CD8-positive, alpha-beta memory T cell (primary cell): ENCODE data around the gene SRMS. TPM values are rescaled to one million over a fixed set of nuclear protein-coding genes. Genes with fewer than 3 reads are reported as not detected.
A peak's percentile ranks its signal among the peaks of the same experiment; 100 is the strongest.

ENCODE experiments used
- CTCF ChIA-PET: fragments of 350-600 bp; sonication (Branson Sonifier 250); formaldehyde crosslinking; loops from one replicate; lab custom pipeline; 2021; ENCODE audit warnings: antibody characterized with exemption; lab: Charles Lee
- POLR2A ChIA-PET: fragments of 350-600 bp; sonication (Branson Sonifier 250); formaldehyde crosslinking; loops from one replicate; lab custom pipeline; 2021; ENCODE audit warnings: antibody characterized with exemption; lab: Charles Lee
- DNase-seq, 5 donors: peaks; one replicate each; pipeline versions ENCODE4 v3.0.0 to v3.0.0-alpha.2; 2020 to 2022; ENCODE audit warnings: mixed read lengths in 1 of 5
- H3K27ac ChIP-seq: one replicate; pipeline ENCODE4 v1.7.0; 2013; ENCODE audit warnings: low read depth, mild to moderate bottlenecking, low read length, moderate library complexity
- H3K27me3 ChIP-seq: 2 replicates; pipeline ENCODE4 v1.7.0; 2013; ENCODE audit warnings: low read length, mild to moderate bottlenecking; ENCODE audit not compliant: insufficient read depth, poor library complexity, severe bottlenecking
- H3K36me3 ChIP-seq: 2 replicates; pipeline ENCODE4 v1.7.0; 2013; ENCODE audit warnings: mild to moderate bottlenecking, low read length, moderate library complexity; ENCODE audit not compliant: insufficient read depth
- H3K4me1 ChIP-seq: 2 replicates; pipeline ENCODE4 v1.7.0; 2013; ENCODE audit warnings: mild to moderate bottlenecking, low read length, moderate library complexity; ENCODE audit not compliant: insufficient read depth
- H3K4me3 ChIP-seq: 2 replicates; pipeline ENCODE4 v1.7.0; 2013; ENCODE audit warnings: mild to moderate bottlenecking, low read length
- H3K9me3 ChIP-seq: 2 replicates; pipeline ENCODE4 v1.7.0; 2013; ENCODE audit warnings: mild to moderate bottlenecking, low read length
- H3K27ac Mint-ChIP-seq, 8 donors: one replicate each; pipeline ENCODE4 v1.8.0; 2020 to 2021; ENCODE audit warnings: mixed read lengths in 8 of 8, mild to moderate bottlenecking in 6 of 8, inconsistent platforms in 3 of 8, moderate library complexity in 3 of 8
- H3K27me3 Mint-ChIP-seq, 2 donors: one replicate each; pipeline ENCODE4 v1.8.0; 2020 to 2021; ENCODE audit warnings: mixed read lengths in 2 of 2, mild to moderate bottlenecking in 1 of 2, moderate library complexity in 1 of 2
- H3K36me3 Mint-ChIP-seq, 3 donors: one replicate each; pipeline ENCODE4 v1.8.0; 2020 to 2021; ENCODE audit warnings: mixed read lengths in 3 of 3, inconsistent platforms in 1 of 3, mild to moderate bottlenecking in 1 of 3
- H3K4me1 Mint-ChIP-seq, 3 donors: one replicate each; pipeline ENCODE4 v1.8.0; 2020 to 2021; ENCODE audit warnings: mixed read lengths in 3 of 3, inconsistent platforms in 1 of 3, mild to moderate bottlenecking in 1 of 3
- H3K4me3 Mint-ChIP-seq, 7 donors: one replicate each; pipeline ENCODE4 v1.8.0; 2020 to 2021; ENCODE audit warnings: mixed read lengths in 7 of 7, mild to moderate bottlenecking in 6 of 7, moderate library complexity in 4 of 7, inconsistent platforms in 2 of 7
- H3K9me3 Mint-ChIP-seq, 5 donors: one replicate each; pipeline ENCODE4 v1.8.0; 2020 to 2022; ENCODE audit warnings: mixed read lengths in 5 of 5, mild to moderate bottlenecking in 3 of 5, moderate library complexity in 2 of 5, inconsistent platforms in 1 of 5
- polyA plus RNA-seq: library from polyadenylated mRNA; unstranded; fragments of 300-500 nt; fragmentation: Illumina TruSeq; gene quantifications from one replicate; pipeline ENCODE4 v1.2.3, GENCODE V29; 2021
- total RNA-seq, 2 experiments: library from RNA; stranded (reverse); gene quantifications; one replicate each; pipeline ENCODE4 v1.2.3, GENCODE V29; 2021

SRMS gene
- total and polyA plus RNA-seq, 3 experiments from 2014 or later, result not detected

DNA sequence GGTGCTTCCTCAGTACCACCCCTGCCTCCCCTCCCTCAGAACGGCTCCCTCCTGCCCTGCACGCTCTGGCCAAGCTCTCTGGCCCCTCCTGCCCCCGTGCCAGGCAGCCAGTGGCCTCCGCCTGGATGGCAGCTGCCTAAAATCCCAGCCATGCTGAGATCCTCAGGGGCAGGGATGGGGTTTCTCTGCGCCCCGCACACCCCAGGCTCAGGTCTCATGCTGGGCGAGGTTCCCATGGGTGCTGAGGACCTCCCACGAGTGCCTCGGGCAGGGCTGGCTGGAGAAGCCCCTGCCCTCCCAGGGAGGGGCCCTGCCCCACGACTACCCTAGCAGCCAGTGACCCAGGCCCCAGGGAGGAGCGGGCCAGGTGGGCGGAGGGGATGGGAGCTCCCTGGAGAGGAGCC, 13.1 kb downstream of the SRMS start:
- no peaks in the 10 kb centered on the region for H3K9me3 Mint-ChIP-seq
- POLR2A ChIA-PET, result interaction anchor here (0.9 kb wide), 1 partner anchor 11 kb away, joined by 3 read pairs; no protein-coding TSS in a partner anchor
- H3K27ac ChIP-seq, result no peak overlapping the region

GRCh38 chr20:63533871-63534393, 13.6 kb downstream of the SRMS start:
- Histone ChIP-seq H3K4me1 (peaks cover 22% of the 10 kb centered on the region), H3K27me3 (no peaks in the 10 kb centered on the region), H3K27ac (no peak overlapping the region), H3K9me3 (no peaks in the 10 kb centered on the region), H3K4me3 (no peak overlapping the region), H3K36me3 (no peaks in the 10 kb centered on the region)
- Mint-ChIP-seq H3K4me1 (peaks cover 3 to 18% (median 5%) of the 10 kb centered on the region in 3 donors), H3K27ac (no peak overlapping the region), H3K36me3 (peaks cover 0 to 1% (median 0%) of the 10 kb centered on the region in 3 donors), H3K9me3 (no peaks in the 10 kb centered on the region), H3K27me3 (peaks cover 0 to 1% of the 10 kb centered on the region in 2 donors), H3K4me3 (no peak overlapping the region)
- ChIA-PET CTCF (interaction anchor here (1.1 kb wide), 1 partner anchor 11 kb away, joined by 3 read pairs; no protein-coding TSS in a partner anchor), POLR2A (interaction anchor here (0.7 to 0.9 kb wide), 2 partner anchors 11 to 265 kb away, joined by 3 read pairs; no protein-coding TSS in a partner anchor)
- peak in 1 of 5 donors; percentile 47 for DNase-seq

More for the DNA sequence above, 13.1 kb downstream of the SRMS start:
- no peaks in the 10 kb centered on the region for H3K36me3 ChIP-seq
- peak in 1 of 5 donors; percentile 46 for DNase-seq
- H3K36me3 Mint-ChIP-seq, result peaks cover 0 to 1% (median 0%) of the 10 kb centered on the region in 3 donors
- no peak overlapping the region for H3K4me3 ChIP-seq
- H3K9me3 ChIP-seq, result no peaks in the 10 kb centered on the region
- peaks cover 23% of the 10 kb centered on the region for H3K4me1 ChIP-seq
- no peak overlapping the region for H3K4me3 Mint-ChIP-seq
- peaks cover 0 to 1% of the 10 kb centered on the region in 2 donors for H3K27me3 Mint-ChIP-seq
- no peak overlapping the region for H3K27ac Mint-ChIP-seq
- H3K27me3 ChIP-seq, result no peaks in the 10 kb centered on the region
- peaks cover 3 to 18% (median 5%) of the 10 kb centered on the region in 3 donors for H3K4me1 Mint-ChIP-seq
- CTCF ChIA-PET, result interaction anchor here (1.1 kb wide), 1 partner anchor 12 kb away, joined by 3 read pairs; no protein-coding TSS in a partner anchor

- POLR2A ChIA-PET, result interaction anchor here (0.7 kb wide), 1 partner anchor 266 kb away, joined by 3 read pairs; no protein-coding TSS in a partner anchor
- Mint-ChIP-seq H3K27ac (no peak overlapping the region), H3K36me3 (peaks cover 0 to 1% (median 0%) of the 10 kb centered on the region in 3 donors), H3K9me3 (no peaks in the 10 kb centered on the region), H3K4me3 (no peak overlapping the region), H3K27me3 (peaks cover 0 to 1% of the 10 kb centered on the region in 2 donors), H3K4me1 (peaks cover 3 to 14% (median 5%) of the 10 kb centered on the region in 3 donors)
- no peaks in the 10 kb centered on the region for H3K36me3 ChIP-seq
- peaks cover 16% of the 10 kb centered on the region for H3K4me1 ChIP-seq
- DNase-seq, result no peak
- no peak overlapping the region for H3K4me3 ChIP-seq
- CTCF ChIA-PET, result no interaction called here
- H3K27ac ChIP-seq, result no peak overlapping the region
- no peaks in the 10 kb centered on the region for H3K9me3 ChIP-seq
- H3K27me3 ChIP-seq, result no peaks in the 10 kb centered on the region
Measured at GRCh38 chr20:63533388-63533787, 14.2 kb downstream of the SRMS start.

DNA sequence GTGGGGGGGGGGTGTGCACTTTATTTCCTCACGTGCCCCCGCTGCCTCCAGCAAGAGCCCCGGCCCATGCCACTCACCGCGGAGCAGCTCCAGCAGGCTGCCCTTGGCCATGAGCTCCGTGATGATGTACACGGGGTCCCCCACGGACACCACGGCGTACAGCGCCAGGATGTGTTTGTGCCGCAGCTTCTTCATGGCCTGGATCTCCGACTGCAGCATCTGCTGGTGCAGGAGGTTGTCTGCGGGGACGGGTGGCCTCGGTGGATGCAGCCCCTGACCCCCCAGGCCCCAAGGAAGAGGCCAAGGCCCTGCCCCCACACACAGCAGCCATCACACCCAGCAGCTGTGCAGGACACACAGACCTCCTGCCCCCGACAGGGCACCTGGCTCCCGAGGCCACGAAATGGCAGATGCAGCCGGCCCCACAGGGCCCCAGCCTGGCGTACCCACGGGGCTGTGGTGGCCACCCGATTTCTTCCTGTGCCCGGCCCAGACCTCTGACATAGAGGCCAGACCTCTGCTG, 15.0 kb downstream of the SRMS start:
- peak in 1 of 5 donors; percentile 49 for DNase-seq
- peaks cover 12% of the 10 kb centered on the region for H3K4me1 ChIP-seq
- H3K9me3 Mint-ChIP-seq, result no peaks in the 10 kb centered on the region
- peaks cover 0 to 1% (median 0%) of the 10 kb centered on the region in 3 donors for H3K36me3 Mint-ChIP-seq
- no peaks in the 10 kb centered on the region for H3K27me3 ChIP-seq
- H3K9me3 ChIP-seq, result no peaks in the 10 kb centered on the region
- H3K27ac Mint-ChIP-seq, result peak overlapping the region in 2 of 8 donors; percentile 24 to 25
- peaks cover 2 to 10% (median 5%) of the 10 kb centered on the region in 3 donors for H3K4me1 Mint-ChIP-seq
- H3K27ac ChIP-seq, result no peak overlapping the region
- no peak overlapping the region for H3K4me3 Mint-ChIP-seq
- no peaks in the 10 kb centered on the region for H3K36me3 ChIP-seq
- CTCF ChIA-PET, result interaction anchor here (0.8 kb wide), 1 partner anchor 10 kb away, joined by 3 read pairs; no protein-coding TSS in a partner anchor
- POLR2A ChIA-PET, result no interaction called here
- H3K27me3 Mint-ChIP-seq, result peaks cover 0 to 1% of the 10 kb centered on the region in 2 donors
- H3K4me3 ChIP-seq, result no peak overlapping the region

DNA sequence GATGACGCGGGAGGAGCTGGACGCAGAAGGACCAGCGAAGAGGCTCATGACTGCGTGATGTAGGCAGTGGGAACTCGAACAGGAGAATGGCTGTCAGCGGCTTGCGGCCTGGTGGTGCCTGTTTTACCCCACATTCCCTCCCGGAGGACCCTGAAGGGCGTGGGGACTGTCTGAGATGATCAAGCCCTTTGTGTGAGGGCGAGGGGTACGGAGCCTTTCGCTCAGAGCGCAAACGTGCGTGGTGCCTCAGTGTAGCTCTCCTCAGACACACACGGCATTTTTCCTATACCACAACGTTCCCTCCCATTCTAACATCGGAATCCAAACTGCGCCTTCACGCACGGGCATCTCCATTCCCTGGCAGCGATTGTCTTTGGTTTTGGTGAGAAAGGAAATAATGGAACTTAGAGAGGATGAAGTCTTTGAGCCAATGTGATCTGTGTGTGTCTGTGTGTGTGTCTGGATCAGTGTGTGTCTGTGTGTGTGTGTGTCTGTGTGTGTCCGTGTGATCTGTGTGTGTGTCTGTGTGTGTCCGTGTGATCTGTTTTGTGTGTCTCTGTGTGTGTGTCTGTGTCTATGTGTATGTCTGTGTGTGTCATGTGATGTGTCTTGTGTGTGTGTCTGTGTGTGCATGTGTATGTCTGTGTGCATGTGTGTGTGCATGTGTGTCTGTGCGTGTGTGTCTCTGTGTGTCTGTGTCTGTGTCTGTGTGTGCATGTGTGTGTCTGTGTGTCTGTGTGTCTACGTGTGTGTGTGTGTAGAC, 15.7 kb downstream of the SRMS start:
- POLR2A ChIA-PET, result interaction anchor here (0.6 to 1.6 kb wide), 2 partner anchors 11 to 54 kb away, joined by 4 to 6 read pairs; no protein-coding TSS in a partner anchor
- H3K4me1 Mint-ChIP-seq, result peaks cover under 1 to 6% (median 5%) of the 10 kb centered on the region in 3 donors
- H3K36me3 Mint-ChIP-seq, result peaks cover 0 to 1% (median 0%) of the 10 kb centered on the region in 3 donors

DNA sequence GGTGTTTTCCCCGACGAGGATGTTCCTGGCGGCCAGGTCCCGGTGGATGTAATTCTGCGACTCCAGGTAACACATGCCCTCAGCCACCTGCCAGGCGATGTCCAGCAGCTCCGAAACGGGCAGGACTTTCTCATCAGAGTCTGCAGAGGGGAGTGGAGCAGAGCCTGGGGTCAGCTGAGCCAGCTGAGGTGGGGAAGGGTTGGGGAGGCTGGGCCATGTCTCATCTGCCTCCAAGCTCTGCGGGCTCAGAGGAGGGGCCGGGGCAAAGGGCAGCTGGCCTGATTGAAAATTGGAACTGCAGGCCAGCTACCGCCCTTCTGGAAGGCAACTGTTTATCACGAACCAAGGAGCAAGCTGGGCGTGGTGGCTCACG, 16.8 kb downstream of the SRMS start:
- no peaks in the 10 kb centered on the region for H3K27me3 ChIP-seq
- no peak overlapping the region for H3K27ac Mint-ChIP-seq
- H3K4me1 ChIP-seq, result no peaks in the 10 kb centered on the region
- no peaks in the 10 kb centered on the region for H3K9me3 Mint-ChIP-seq
- POLR2A ChIA-PET, result interaction anchor here (1.6 kb wide), 1 partner anchor 10 kb away, joined by 6 read pairs; no protein-coding TSS in a partner anchor
- no peak overlapping the region for H3K4me3 Mint-ChIP-seq
- peaks cover 0 to 1% (median 0%) of the 10 kb centered on the region in 3 donors for H3K36me3 Mint-ChIP-seq
- peaks cover 0 to 1% of the 10 kb centered on the region in 2 donors for H3K27me3 Mint-ChIP-seq
- no peak overlapping the region for H3K4me3 ChIP-seq
- CTCF ChIA-PET, result interaction anchor here (1.1 kb wide), 1 partner anchor 9 kb away, joined by 3 read pairs; no protein-coding TSS in a partner anchor
- no peaks in the 10 kb centered on the region for H3K36me3 ChIP-seq
- H3K27ac ChIP-seq, result no peak overlapping the region
- no peaks in the 10 kb centered on the region for H3K9me3 ChIP-seq
- peaks cover 0 to 5% (median 4%) of the 10 kb centered on the region in 3 donors for H3K4me1 Mint-ChIP-seq
- DNase-seq, result no peak

More for the DNA sequence above, 15.7 kb downstream of the SRMS start:
- Histone ChIP-seq H3K4me3 (no peak overlapping the region), H3K36me3 (no peaks in the 10 kb centered on the region), H3K4me1 (peaks cover 5% of the 10 kb centered on the region), H3K27ac (no peak overlapping the region), H3K27me3 (no peaks in the 10 kb centered on the region), H3K9me3 (no peaks in the 10 kb centered on the region)
- Mint-ChIP-seq H3K4me3 (peak overlapping the region in 1 of 7 donors; percentile 5), H3K9me3 (no peaks in the 10 kb centered on the region), H3K27me3 (peaks cover 0 to 1% of the 10 kb centered on the region in 2 donors), H3K27ac (peak overlapping the region in 2 of 8 donors; percentile 14 to 25)
- DNase-seq, result no peak
- CTCF ChIA-PET, result interaction anchor here (0.8 kb wide), 1 partner anchor 9 kb away, joined by 3 read pairs; no protein-coding TSS in a partner anchor

DNA sequence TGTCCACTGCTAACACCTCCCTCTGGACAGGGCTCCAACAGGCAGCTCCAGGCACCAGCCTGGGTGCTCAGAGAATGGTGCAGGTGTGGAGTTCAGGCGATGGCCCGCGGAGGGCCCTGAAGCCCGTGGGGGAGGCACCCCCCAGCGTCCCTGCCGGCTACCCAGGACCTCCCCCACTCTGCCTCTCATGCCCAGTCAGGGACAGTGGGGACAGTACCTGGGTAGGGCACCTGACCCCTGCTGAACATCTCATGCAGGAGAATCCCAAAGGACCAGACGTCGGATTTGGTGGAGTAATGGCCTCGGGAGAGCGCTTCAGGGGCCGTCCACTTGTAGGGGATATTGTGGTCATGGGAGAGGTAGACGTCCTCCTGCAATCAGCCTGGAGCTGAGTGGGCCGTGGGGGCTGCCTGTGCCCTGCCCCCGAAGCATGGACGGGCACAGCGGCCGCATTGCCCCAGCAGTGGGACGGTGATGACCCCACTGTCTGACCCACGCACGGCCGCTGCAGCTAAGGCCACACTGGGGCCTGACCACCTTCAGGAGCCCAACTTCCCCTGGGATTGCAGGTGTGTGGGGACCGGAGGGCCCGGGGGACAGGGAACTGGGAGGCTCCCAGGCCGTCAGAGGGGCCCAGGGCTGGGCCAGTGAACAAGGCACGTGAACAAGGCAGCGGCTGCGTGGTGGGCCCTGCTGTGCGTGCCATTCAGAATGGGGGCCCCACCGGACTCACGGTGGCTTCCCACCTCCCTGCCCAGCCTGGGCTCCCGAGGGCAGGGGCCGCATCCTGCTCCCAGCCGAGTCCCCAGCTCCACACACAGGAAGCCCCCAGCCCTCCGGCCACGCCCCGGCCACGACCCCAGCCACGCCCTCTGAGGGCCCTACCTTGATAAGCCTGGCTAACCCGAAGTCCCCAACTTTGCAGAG, 17.4 kb downstream of the SRMS start:
- CTCF ChIA-PET, result interaction anchor here (1.1 to 1.7 kb wide), 2 partner anchors 7 to 8 kb away, joined by 3 to 4 read pairs; partner anchors contain the start of gene PTK6
- peak in 1 of 5 donors; percentile 46 for DNase-seq

More for the DNA sequence above, 17.4 kb downstream of the SRMS start:
- Histone ChIP-seq H3K27ac (no peak overlapping the region), H3K4me3 (no peak overlapping the region), H3K9me3 (no peaks in the 10 kb centered on the region), H3K4me1 (no peaks in the 10 kb centered on the region), H3K27me3 (no peaks in the 10 kb centered on the region), H3K36me3 (no peaks in the 10 kb centered on the region)
- H3K27me3 Mint-ChIP-seq, result peaks cover 0 to 1% of the 10 kb centered on the region in 2 donors
- H3K9me3 Mint-ChIP-seq, result no peaks in the 10 kb centered on the region
- H3K4me1 Mint-ChIP-seq, result peaks cover 0 to 5% (median 4%) of the 10 kb centered on the region in 3 donors
- H3K27ac Mint-ChIP-seq, result no peak overlapping the region
- POLR2A ChIA-PET, result interaction anchor here (1.3 to 1.7 kb wide), 2 partner anchors 8 to 9 kb away, joined by 3 to 8 read pairs; partner anchors contain the start of gene PPDPF
- peaks cover 0 to 1% (median 0%) of the 10 kb centered on the region in 3 donors for H3K36me3 Mint-ChIP-seq
- no peak overlapping the region for H3K4me3 Mint-ChIP-seq
